ENCODE results near the gene SLC25A26.

DNA sequence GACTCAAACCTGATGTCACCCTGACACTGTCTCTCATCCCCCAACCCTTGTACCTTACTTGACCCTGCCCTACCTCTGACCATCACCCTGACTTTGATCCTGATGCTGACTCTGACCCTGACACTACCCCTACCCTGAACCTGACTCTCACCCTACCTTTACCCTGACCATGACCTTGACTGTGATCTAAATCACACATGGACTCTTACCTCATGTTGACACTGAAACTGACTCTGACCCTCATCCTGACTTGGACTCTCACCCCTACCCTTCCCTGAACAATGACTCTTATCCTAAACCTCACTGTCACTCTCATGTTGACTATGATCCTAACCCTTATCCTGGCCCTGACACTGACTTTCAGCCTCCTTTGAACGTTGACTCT, 21.7 kb upstream of the SLC25A26 start:
- no peak for TF ChIP-seq POLR2AphosphoS5 (IDR thresholded peaks at IDR 0.05; ENCODE audit: borderline replicate concordance, low read depth, low read length)
- TF ChIP-seq EZH2 (IDR thresholded peaks at IDR 0.05) = no peak
